ENCODE results near the gene GZMM.

DNA sequence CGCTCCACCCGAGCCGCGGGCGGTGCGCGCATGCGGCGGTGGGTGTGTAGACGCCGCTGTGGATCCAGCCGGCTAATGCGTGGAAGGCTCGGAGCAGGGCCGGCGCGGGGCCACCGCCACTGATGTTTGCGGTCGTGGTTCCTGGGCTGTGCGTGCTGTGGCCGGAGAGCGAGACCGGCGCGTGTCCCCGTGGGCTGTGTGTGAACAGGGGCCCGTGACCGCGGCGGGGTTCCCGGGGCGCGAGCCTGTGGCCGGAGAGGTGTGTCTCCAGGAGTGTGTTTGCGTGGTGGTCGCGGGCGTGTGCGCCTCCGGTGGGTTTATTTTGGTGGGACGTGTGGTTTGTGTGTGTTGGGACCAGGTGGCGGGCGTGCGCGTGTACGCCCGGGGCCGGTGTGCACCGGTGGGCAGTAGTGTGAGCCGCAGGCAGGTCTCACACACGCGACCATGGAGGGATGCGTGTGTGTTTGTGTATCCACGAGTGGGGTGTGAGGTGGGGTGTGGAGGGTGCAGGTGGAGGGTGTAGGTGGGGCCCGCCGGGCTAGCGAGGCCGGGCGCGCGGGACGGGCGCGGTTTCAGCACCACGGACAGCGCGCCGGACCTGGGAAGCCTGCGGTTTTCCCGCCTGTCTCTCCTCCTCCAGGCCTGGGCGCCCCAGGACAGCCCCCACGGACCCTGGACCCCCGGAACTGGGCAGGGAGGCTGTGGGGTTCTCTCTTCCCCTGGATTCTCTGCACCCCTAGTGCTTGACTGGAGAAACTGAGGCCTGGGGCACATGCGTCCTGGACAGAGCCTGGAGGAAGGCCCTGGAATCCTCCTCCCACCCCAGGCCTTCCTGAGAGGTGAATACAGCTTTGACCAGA lies 47.5 kb downstream of the GZMM start:
- no peak for TF ChIP-seq POLR2AphosphoS5 (IDR thresholded peaks at IDR 0.05)
- TF ChIP-seq, protein P1, sequence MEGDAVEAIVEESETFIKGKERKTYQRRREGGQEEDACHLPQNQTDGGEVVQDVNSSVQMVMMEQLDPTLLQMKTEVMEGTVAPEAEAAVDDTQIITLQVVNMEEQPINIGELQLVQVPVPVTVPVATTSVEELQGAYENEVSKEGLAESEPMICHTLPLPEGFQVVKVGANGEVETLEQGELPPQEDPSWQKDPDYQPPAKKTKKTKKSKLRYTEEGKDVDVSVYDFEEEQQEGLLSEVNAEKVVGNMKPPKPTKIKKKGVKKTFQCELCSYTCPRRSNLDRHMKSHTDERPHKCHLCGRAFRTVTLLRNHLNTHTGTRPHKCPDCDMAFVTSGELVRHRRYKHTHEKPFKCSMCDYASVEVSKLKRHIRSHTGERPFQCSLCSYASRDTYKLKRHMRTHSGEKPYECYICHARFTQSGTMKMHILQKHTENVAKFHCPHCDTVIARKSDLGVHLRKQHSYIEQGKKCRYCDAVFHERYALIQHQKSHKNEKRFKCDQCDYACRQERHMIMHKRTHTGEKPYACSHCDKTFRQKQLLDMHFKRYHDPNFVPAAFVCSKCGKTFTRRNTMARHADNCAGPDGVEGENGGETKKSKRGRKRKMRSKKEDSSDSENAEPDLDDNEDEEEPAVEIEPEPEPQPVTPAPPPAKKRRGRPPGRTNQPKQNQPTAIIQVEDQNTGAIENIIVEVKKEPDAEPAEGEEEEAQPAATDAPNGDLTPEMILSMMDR (IDR thresholded peaks at IDR 0.05), result no peak
